AG04449 (cell line): ENCODE results near the gene GPR32.
A peak's percentile ranks its signal among the peaks of the same experiment; 100 is the strongest.

Experiments
- CTCF ChIA-PET: fragments of 350-600 bp; formaldehyde crosslinking; extraction: SDS; loops from one replicate; lab custom pipeline; 2021; ENCODE audit warnings: antibody characterized with exemption; lab: Yijun Ruan, JAX
- POLR2A ChIA-PET: fragments of 400-600, 350-600 bp; formaldehyde crosslinking; extraction: SDS; loops from one replicate; lab custom pipeline; 2020; ENCODE audit warnings: antibody characterized with exemption, inconsistent platforms; lab: Yijun Ruan, JAX
- DNase-seq: peaks from one replicate; pipeline ENCODE4 v3.0.0-alpha.2; 2010; ENCODE audit warnings: low read depth, low spot score
- H3K4me3 ChIP-seq: 2 replicates; pipeline ENCODE4 v1.5.1; 2011; ENCODE audit warnings: low read depth, mild to moderate bottlenecking, control low read depth, low read length
- CTCF ChIP-seq: IDR thresholded peaks from one replicate; pipeline ENCODE4 v1.5.1; 2011; ENCODE audit warnings: mild to moderate bottlenecking, moderate library complexity, low read length, control low read depth, inconsistent platforms; ENCODE audit not compliant: insufficient read depth; ENCODE audit errors: missing control alignments

The GPR32 gene

GRCh38 chr19:50723735-50724521 lies 46.3 kb upstream of the GPR32 start:
- peak overlapping the region; percentile 92 for H3K4me3 ChIP-seq
- POLR2A ChIA-PET: interaction anchor here (0.6 to 1.0 kb wide), 3 partner anchors 10 to 395 kb away, joined by 3 to 5 read pairs (median 5); partner anchors contain the start of gene KCNC3
- CTCF ChIA-PET: interaction anchor here (0.7 to 5.5 kb wide), 21 partner anchors 9 to 363 kb away, joined by 3 to 61 read pairs (median 4); no protein-coding TSS in a partner anchor
- TF ChIP-seq CTCF: no peak
- no peak for DNase-seq

- peak; percentile 95 for DNase-seq
- peak; percentile 92 for TF ChIP-seq CTCF
- ChIA-PET POLR2A (interaction anchor here (0.7 to 1.0 kb wide), 3 partner anchors 10 to 396 kb away, joined by 4 to 5 read pairs (median 4); partner anchors contain the start of gene KCNC3), CTCF (interaction anchor here (0.7 to 5.5 kb wide), 25 partner anchors 8 to 363 kb away, joined by 3 to 61 read pairs (median 4); partner anchors contain the start of gene JOSD2)
- peak overlapping the region; percentile 92 for H3K4me3 ChIP-seq
Measured at GRCh38 chr19:50724522-50725217, 45.6 kb upstream of the GPR32 start.

GRCh38 chr19:50725218-50725910 lies 44.9 kb upstream of the GPR32 start:
- H3K4me3 ChIP-seq: peak overlapping the region; percentile 73
- CTCF ChIA-PET: interaction anchor here (0.7 to 5.5 kb wide), 23 partner anchors 8 to 357 kb away, joined by 3 to 61 read pairs (median 4); partner anchors contain the start of gene JOSD2
- POLR2A ChIA-PET: interaction anchor here (0.7 to 1.0 kb wide), 3 partner anchors 11 to 396 kb away, joined by 4 to 5 read pairs (median 4); partner anchors contain the start of gene KCNC3
- no peak for TF ChIP-seq CTCF
- DNase-seq: no peak

- DNase-seq: no peak
- ChIA-PET POLR2A (no interaction called here), CTCF (no interaction called here)
- no peak for TF ChIP-seq CTCF
- peak overlapping the region; percentile 73 for H3K4me3 ChIP-seq
Measured at GRCh38 chr19:50725911-50726230, 44.4 kb upstream of the GPR32 start.

GRCh38 chr19:50728084-50728737 lies 42.1 kb upstream of the GPR32 start:
- CTCF ChIA-PET: no interaction called here
- H3K4me3 ChIP-seq: peak overlapping the region; percentile 20
- POLR2A ChIA-PET: interaction anchor here (1.3 kb wide), 1 partner anchor 62 kb away, joined by 3 read pairs; no protein-coding TSS in a partner anchor
- DNase-seq: no peak
- TF ChIP-seq CTCF: no peak
